Limb (tissue), 2 donors: ENCODE data around the gene LSAMP.
"Not testable (repeated sequence)": the region's sequence is repeated elsewhere in the genome, so short reads cannot be mapped to it uniquely, and the experiment has no call there.

Experiments used
- DNase-seq, 2 donors: peaks; one replicate each; pipeline ENCODE4 v3.0.0-alpha.2; 2016; ENCODE audit errors: extremely low spot score in 2 of 2

Gene LSAMP

GRCh38 chr3:115814778-115815380 lies 630.4 kb downstream of the LSAMP start:
- peak; percentile 68 to 86 for DNase-seq

- no peak for DNase-seq
These were observed 631.3 kb downstream of the LSAMP start for GRCh38 chr3:115814006-115814405.

GRCh38 chr3:115808816-115809215 lies 636.5 kb downstream of the LSAMP start:
- DNase-seq: no peak

GRCh38 chr3:115808244-115808643 lies 637.0 kb downstream of the LSAMP start:
- DNase-seq: no peak

GRCh38 chr3:115806501-115806900 lies 638.8 kb downstream of the LSAMP start:
- no peak for DNase-seq

GRCh38 chr3:115805520-115805919 lies 639.8 kb downstream of the LSAMP start:
- DNase-seq: no peak

GRCh38 chr3:115804713-115805119 lies 640.6 kb downstream of the LSAMP start:
- DNase-seq: no peak

GRCh38 chr3:115804200-115804599 lies 641.1 kb downstream of the LSAMP start:
- DNase-seq: no peak

GRCh38 chr3:115803661-115804060 lies 641.6 kb downstream of the LSAMP start:
- DNase-seq: no peak

- DNase-seq: no peak
These were observed 644.7 kb downstream of the LSAMP start for GRCh38 chr3:115800489-115801075.

- not testable (repeated sequence) for DNase-seq
These were observed 645.2 kb downstream of the LSAMP start for GRCh38 chr3:115800065-115800464.

- DNase-seq: no peak
These were observed 652.9 kb downstream of the LSAMP start for GRCh38 chr3:115792206-115792955.

GRCh38 chr3:115791271-115792153 lies 653.8 kb downstream of the LSAMP start:
- not testable (repeated sequence) for DNase-seq

GRCh38 chr3:115790759-115791158 lies 654.5 kb downstream of the LSAMP start:
- no peak for DNase-seq

GRCh38 chr3:115789481-115789880 lies 655.8 kb downstream of the LSAMP start:
- DNase-seq: no peak

GRCh38 chr3:115788921-115789470 lies 656.3 kb downstream of the LSAMP start:
- DNase-seq: no peak

- DNase-seq: no peak
These were observed 657.5 kb downstream of the LSAMP start for GRCh38 chr3:115787818-115788217.

- DNase-seq: no peak
These were observed 659.5 kb downstream of the LSAMP start for GRCh38 chr3:115785782-115786181.

GRCh38 chr3:115784739-115785536 lies 660.3 kb downstream of the LSAMP start:
- peak; percentile 35 to 43 for DNase-seq

- peak; percentile 93 to 96 for DNase-seq
These were observed 661.1 kb downstream of the LSAMP start for GRCh38 chr3:115783938-115784738.
